Lower leg skin (tissue), 3 donors: Measurements from ENCODE around the gene GPI.

Experiments
- POLR2A ChIP-seq, 2 donors: fragments of 450-650 bp; IDR thresholded peaks; one replicate each; pipeline ENCODE4 v1.6.1; 2016 to 2017; ENCODE audit warnings: antibody characterized with exemption in 2 of 2, mild to moderate bottlenecking in 1 of 2, moderate library complexity in 1 of 2
- TF ChIP-seq, protein P1 (sequence below), 3 donors: fragments of 450-650 bp; IDR thresholded peaks; one replicate each; pipeline ENCODE4 v1.5.1; 2016; ENCODE audit warnings: antibody characterized with exemption in 3 of 3, mild to moderate bottlenecking in 3 of 3, moderate library complexity in 2 of 3

DNA sequence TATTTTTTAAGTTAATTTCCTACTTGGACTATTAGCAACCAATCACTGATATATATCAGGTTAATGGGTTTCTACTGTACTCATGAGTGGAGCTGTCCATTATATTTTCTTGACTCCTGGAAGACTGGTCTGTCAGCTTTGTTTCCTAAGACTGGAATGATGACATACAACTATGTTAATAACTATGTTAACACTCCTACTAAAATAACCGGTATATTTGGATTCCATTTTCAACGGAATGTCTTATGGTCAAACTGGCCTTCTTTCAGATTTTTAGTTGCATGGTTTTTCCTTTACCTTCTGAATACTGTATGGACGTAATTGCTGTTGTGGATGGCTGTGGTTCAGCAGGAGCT lies 45.8 kb upstream of the GPI start:
- TF ChIP-seq, protein P1, sequence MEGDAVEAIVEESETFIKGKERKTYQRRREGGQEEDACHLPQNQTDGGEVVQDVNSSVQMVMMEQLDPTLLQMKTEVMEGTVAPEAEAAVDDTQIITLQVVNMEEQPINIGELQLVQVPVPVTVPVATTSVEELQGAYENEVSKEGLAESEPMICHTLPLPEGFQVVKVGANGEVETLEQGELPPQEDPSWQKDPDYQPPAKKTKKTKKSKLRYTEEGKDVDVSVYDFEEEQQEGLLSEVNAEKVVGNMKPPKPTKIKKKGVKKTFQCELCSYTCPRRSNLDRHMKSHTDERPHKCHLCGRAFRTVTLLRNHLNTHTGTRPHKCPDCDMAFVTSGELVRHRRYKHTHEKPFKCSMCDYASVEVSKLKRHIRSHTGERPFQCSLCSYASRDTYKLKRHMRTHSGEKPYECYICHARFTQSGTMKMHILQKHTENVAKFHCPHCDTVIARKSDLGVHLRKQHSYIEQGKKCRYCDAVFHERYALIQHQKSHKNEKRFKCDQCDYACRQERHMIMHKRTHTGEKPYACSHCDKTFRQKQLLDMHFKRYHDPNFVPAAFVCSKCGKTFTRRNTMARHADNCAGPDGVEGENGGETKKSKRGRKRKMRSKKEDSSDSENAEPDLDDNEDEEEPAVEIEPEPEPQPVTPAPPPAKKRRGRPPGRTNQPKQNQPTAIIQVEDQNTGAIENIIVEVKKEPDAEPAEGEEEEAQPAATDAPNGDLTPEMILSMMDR (IDR thresholded peaks at IDR 0.05), result no peak
- no peak for TF ChIP-seq POLR2A (IDR thresholded peaks at IDR 0.05)
